Heart right ventricle (tissue), 16 donors: Measurements from ENCODE around the gene FAM110A. TPM values are rescaled to one million over a fixed set of nuclear protein-coding genes. Genes with fewer than 3 reads are reported as not detected.

Source experiments
- ATAC-seq, 8 donors: fragments of 200-7000 bp; cut with Tn5 transposase; one replicate each; pipeline ENCODE4 v1.9.1; 2020; ENCODE audit warnings: mild to moderate bottlenecking in 8 of 8, moderate library complexity in 8 of 8, moderate number of reproducible peaks in 1 of 8
- DNase-seq, 2 donors: peaks; one replicate each; pipeline ENCODE4 v3.0.0-alpha.2; 2020
- H3K27ac ChIP-seq, 10 donors: fragments of 200-600 bp; sonication (generic) in 2 of 10; one replicate each; pipeline versions ENCODE4 v1.5.0 to v1.8.0; 2020 to 2022; ENCODE audit warnings: mild to moderate bottlenecking in 3 of 10
- H3K27me3 ChIP-seq, 7 donors: fragments of 200-600 bp; one replicate each; pipeline ENCODE4 v1.8.0; 2021 to 2022; ENCODE audit warnings: mild to moderate bottlenecking in 2 of 7
- H3K36me3 ChIP-seq, 9 donors: fragments of 200-600 bp; sonication (generic) in 1 of 9; one replicate each; pipeline versions ENCODE4 v1.5.0 to v1.8.0; 2020 to 2022; ENCODE audit warnings: mild to moderate bottlenecking in 2 of 9
- H3K4me1 ChIP-seq, 9 donors: fragments of 200-600 bp; sonication (generic) in 1 of 9; one replicate each; pipeline versions ENCODE4 v1.5.0 to v1.8.0; 2020 to 2022; ENCODE audit warnings: mild to moderate bottlenecking in 4 of 9
- H3K4me3 ChIP-seq, 10 donors: fragments of 200-600 bp; sonication (generic) in 2 of 10; one replicate each; pipeline versions ENCODE4 v1.5.0 to v1.8.0; 2020 to 2022; ENCODE audit warnings: mild to moderate bottlenecking in 7 of 10, moderate library complexity in 2 of 10
- H3K9me3 ChIP-seq, 11 donors: fragments of 200-600 bp in 10 of 11; sonication (generic) in 2 of 11; one replicate each; pipeline versions ENCODE4 v1.5.0 to v1.8.0; 2013 to 2022; ENCODE audit warnings: mild to moderate bottlenecking in 2 of 11, control low read depth in 1 of 11, moderate library complexity in 1 of 11
- WGBS, 2 donors: extraction: QIAGEN DNeasy Blood & Tissue Kit; methylation state at CpG; one replicate each; pipeline ENCODE4 v1.1.7; 2013; ENCODE audit warnings: inconsistent platforms in 1 of 2; 5-methylcytosine and 5-hydroxymethylcytosine counted together
- intact Hi-C, 10 donors: fragments of 100-400 bp; cut with DNase I; formaldehyde crosslinking; loops; one replicate each; pipeline versions ENCODE4 v1.11.1 to v1.14.2; 2022
- polyA plus RNA-seq, 2 donors: library from polyadenylated mRNA; stranded (reverse); fragments of 200-250 nt; gene quantifications; one replicate each; pipeline ENCODE4 v1.2.3, GENCODE V29; 2013
- total RNA-seq, 10 donors: library from RNA; stranded (reverse); fragmentation: NEBNext Ultra II Directional in 3 of 10; extraction: Animal tissue kit (Norgen Biotek cat#: 25700) in 3 of 10; gene quantifications; one replicate each; pipeline versions ENCODE4 v1.2.1 to v1.2.4, GENCODE V29; 2021 to 2023
- TF ChIP-seq, protein P1 (sequence below), 9 donors: fragments of 200-600 bp; sonication (generic) in 2 of 9; IDR thresholded peaks; one replicate each; pipeline versions ENCODE4 v1.5.0 to v1.8.0; 2021 to 2022; ENCODE audit warnings: antibody characterized with exemption in 9 of 9, mild to moderate bottlenecking in 5 of 9, moderate library complexity in 1 of 9
- donor health status: Arrhythmogenic right ventricular cardiomyopathy.
- donor health status: ischemic (EF 13 %, LVEDD 7.1; RV severe dilation, severe dysfunction).
- donor health status: healthy with polysubstance abuse.
- donor health status: DM: no; HTN: yes; CAD: no.
- donor health status: DM: no; HTN: no; CAD: no.
- donor health status: ischemic (EF 25% LVEDD 6.9; RV normal size, moderate dysfunction).
- donor health status: ischemic (EF 25% LVEDD 5.7; RV mildly dilated, moderate dysfunction).
- donor health status: healthy.
- donor health status: DM: yes; HTN: yes; CAD: no.
- donor health status: Ischemic cardiomyopathy.
- donor health status: ischemic (EF 35%, LVEDD 5.7; RV mildly dilated, moderate dysfunction).
- donor health status: nonischemic (EF 11% LVEDD 7.7; RV severe dilation, severe dysfunction).
- donor health status: DM: yes; HTN: yes; CAD: no.
- donor health status: PGD.
- donor health status: ischemic (EF 29% LVEDD 5.4; RV normal size, mild dysfunction).
- donor health status: nonischemic (EF 23%, LVEDD 6.1; RV moderate dilation, normal function).

The FAM110A gene
- total and polyA plus RNA-seq, 12 donors, result 0.99 to 5.9 (median 2.1) TPM

DNA sequence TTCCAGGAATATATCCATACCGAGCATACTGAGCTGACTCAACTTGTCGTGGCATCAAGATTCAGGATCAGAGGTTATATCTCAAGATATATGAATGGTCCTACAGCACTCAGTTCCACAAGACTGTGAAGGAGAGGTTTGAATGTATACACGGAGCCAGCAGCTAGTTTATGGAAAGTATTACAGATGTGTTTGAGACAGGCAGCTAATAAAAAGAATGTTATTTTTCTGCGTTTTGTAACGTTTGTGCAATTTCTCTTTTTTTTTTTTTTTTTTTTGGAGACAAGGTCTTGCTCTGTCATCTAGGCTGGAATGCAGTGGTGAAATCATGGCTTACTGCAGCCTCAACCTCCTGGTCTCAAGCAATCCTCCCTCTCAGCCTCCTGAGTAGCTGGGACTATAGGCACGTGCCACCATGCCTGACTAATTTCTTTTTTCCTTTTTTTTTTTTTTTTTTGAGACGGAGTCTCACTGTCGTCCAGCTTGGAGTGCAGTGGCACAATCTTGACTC, 3.4 kb upstream of the FAM110A start:
- intact Hi-C loops, result loop anchor here in 1 of 10 donors (10.0 kb wide), 1 partner anchor 285 kb away; the partner anchor contains the start of gene PSMF1
- Histone ChIP-seq H3K27me3 (no peaks in the 10 kb centered on the region), H3K4me1 (peaks cover 0 to 36% (median 18%) of the 10 kb centered on the region in 9 donors), H3K27ac (no peak overlapping the region), H3K36me3 (no peaks in the 10 kb centered on the region), H3K4me3 (no peak overlapping the region), H3K9me3 (no peaks in the 10 kb centered on the region)
- no peak for DNase-seq
- 80 to 84% methylated on average over 8 of the region's 8 CpGs for WGBS, 2 donors
- ATAC-seq, result no peak
- TF ChIP-seq, protein P1, sequence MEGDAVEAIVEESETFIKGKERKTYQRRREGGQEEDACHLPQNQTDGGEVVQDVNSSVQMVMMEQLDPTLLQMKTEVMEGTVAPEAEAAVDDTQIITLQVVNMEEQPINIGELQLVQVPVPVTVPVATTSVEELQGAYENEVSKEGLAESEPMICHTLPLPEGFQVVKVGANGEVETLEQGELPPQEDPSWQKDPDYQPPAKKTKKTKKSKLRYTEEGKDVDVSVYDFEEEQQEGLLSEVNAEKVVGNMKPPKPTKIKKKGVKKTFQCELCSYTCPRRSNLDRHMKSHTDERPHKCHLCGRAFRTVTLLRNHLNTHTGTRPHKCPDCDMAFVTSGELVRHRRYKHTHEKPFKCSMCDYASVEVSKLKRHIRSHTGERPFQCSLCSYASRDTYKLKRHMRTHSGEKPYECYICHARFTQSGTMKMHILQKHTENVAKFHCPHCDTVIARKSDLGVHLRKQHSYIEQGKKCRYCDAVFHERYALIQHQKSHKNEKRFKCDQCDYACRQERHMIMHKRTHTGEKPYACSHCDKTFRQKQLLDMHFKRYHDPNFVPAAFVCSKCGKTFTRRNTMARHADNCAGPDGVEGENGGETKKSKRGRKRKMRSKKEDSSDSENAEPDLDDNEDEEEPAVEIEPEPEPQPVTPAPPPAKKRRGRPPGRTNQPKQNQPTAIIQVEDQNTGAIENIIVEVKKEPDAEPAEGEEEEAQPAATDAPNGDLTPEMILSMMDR (IDR thresholded peaks at IDR 0.05), result no peak

DNA sequence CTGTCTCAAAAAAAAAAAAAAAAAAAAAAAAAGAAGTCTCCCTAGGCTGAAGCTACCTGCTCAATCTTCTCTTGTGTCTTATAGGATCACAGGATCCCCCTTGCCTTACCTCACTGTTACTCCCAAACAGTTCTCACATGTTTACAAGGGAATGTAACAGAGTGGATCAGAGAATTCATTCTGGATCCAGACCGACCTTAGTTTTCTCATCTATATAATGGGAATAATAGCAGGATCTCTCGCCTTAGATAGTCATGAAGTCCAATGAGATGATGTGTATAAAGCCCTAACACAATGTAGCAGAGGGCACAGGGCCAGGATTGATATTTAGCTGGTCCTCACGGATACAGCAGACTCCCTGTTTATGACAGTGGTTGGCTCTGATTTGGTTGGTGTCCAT, 2.3 kb upstream of the FAM110A start:
- WGBS, 2 donors, result 87 to 96% methylated on average over 3 of the region's 3 CpGs
- Histone ChIP-seq H3K36me3 (no peaks in the 10 kb centered on the region), H3K27me3 (no peaks in the 10 kb centered on the region), H3K9me3 (no peaks in the 10 kb centered on the region), H3K27ac (no peak overlapping the region), H3K4me3 (no peak overlapping the region), H3K4me1 (peaks cover 8 to 44% (median 25%) of the 10 kb centered on the region in 9 donors)
- intact Hi-C loops, result loop anchor here in 1 of 10 donors (10.0 kb wide), 1 partner anchor 284 kb away; the partner anchor contains the start of gene PSMF1
- ATAC-seq (no peak), DNase-seq (no peak)
- TF ChIP-seq, protein P1 (IDR thresholded peaks at IDR 0.05), result no peak

DNA sequence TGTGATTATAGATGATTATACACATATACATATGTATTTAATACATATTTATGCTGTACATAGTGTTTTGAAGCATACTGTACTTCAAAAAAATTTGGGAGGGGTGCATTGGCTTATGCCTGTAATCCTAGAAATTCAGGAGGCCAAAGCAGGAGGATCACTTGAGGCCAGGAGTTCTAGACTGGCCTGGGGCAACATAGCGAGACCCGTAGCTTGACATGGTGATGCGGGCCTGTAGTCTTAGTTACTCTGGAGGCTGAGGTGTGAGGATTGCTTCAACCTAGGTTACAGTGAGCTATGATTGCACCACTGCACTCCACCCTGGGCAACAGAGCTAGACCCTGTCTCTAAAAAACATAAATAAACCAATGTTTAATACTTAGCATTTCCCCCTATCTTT, 1.6 kb upstream of the FAM110A start:
- ATAC-seq (no peak), DNase-seq (no peak)
- H3K4me3 ChIP-seq, result no peak overlapping the region
- 95 to 100% methylated on average over 3 of the region's 3 CpGs for WGBS, 2 donors
- peak overlapping the region in 1 of 10 donors; percentile 92 for H3K27ac ChIP-seq
- H3K9me3 ChIP-seq, result no peaks in the 10 kb centered on the region
- H3K4me1 ChIP-seq, result peaks cover 8 to 48% (median 25%) of the 10 kb centered on the region in 9 donors
- no peaks in the 10 kb centered on the region for H3K36me3 ChIP-seq
- intact Hi-C loops, result loop anchor here in 1 of 10 donors (10.0 kb wide), 1 partner anchor 283 kb away; the partner anchor contains the start of gene PSMF1
- TF ChIP-seq, protein P1 (IDR thresholded peaks at IDR 0.05), result no peak
- H3K27me3 ChIP-seq, result no peaks in the 10 kb centered on the region

DNA sequence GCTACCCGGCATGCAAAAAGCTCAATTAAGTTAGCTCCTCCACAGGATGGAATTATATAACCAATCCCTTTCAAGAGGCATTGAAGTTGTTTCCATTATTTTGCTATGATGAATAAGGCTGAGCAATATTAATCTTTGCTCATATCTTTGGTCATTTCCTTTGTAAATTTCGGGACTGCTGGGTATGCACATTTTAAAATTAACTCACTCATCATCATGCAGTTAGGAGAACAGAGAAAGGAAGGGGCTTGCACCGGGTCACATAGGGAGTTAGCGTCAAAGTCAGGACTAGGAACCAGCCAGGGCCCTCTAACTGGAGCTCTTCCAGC, 430 bp upstream of the FAM110A start:
- intact Hi-C loops, result loop anchor here in 1 of 10 donors (10.0 kb wide), 1 partner anchor 282 kb away; the partner anchor contains the start of gene PSMF1

More for the DNA sequence above, 430 bp upstream of the FAM110A start:
- no peaks in the 10 kb centered on the region for H3K36me3 ChIP-seq
- peaks cover 8 to 58% (median 25%) of the 10 kb centered on the region in 9 donors for H3K4me1 ChIP-seq
- peak overlapping the region in 9 of 10 donors; percentile 80 to 95 (median 91) for H3K27ac ChIP-seq
- no peak for DNase-seq
- peak overlapping the region; percentile 68 to 89 (median 82) for H3K4me3 ChIP-seq
- no peaks in the 10 kb centered on the region for H3K27me3 ChIP-seq
- peaks cover 0 to 5% (median 0%) of the 10 kb centered on the region in 11 donors for H3K9me3 ChIP-seq
- 6 to 7% methylated on average over 4 of the region's 4 CpGs for WGBS, 2 donors
- TF ChIP-seq, protein P1 (IDR thresholded peaks at IDR 0.05), result no peak
- peak in 1 of 8 donors; percentile 49 for ATAC-seq
